IMR-90 (cell line): ENCODE measurements around the gene ZNF77.

Experiments used
- BHLHE40 ChIP-seq: fragments of 150-350 bp; IDR thresholded peaks from 2 replicates; pipeline ENCODE4 v1.6.1; 2016; ENCODE audit warnings: mild to moderate bottlenecking, low read depth, low read length
- CEBPB ChIP-seq: IDR thresholded peaks from 2 replicates; pipeline ENCODE4 v1.6.1; 2012; ENCODE audit warnings: low read depth, low read length, improper control_type of control experiment
- CTCF ChIP-seq: conservative IDR thresholded peaks from 2 replicates; pipeline ENCODE4 v1.5.1; 2012; ENCODE audit warnings: mild to moderate bottlenecking, low read depth, low read length, improper control_type of control experiment
- ELK1 ChIP-seq: fragments of 150-350 bp; IDR thresholded peaks from 2 replicates; pipeline ENCODE4 v1.6.1; 2016; ENCODE audit warnings: low read depth, mild to moderate bottlenecking, low read length, moderate library complexity, borderline replicate concordance
- FOS ChIP-seq: fragments of 150-350 bp; IDR thresholded peaks from 2 replicates; pipeline ENCODE4 v1.6.1; 2016; ENCODE audit warnings: low read depth, low read length
- MAFK ChIP-seq: IDR thresholded peaks from 2 replicates; pipeline ENCODE4 v1.6.1; 2012; ENCODE audit warnings: low read depth, low read length, improper control_type of control experiment
- MAZ ChIP-seq: IDR thresholded peaks from 2 replicates; pipeline ENCODE4 v1.6.1; 2012; ENCODE audit warnings: low read depth, mild to moderate bottlenecking, low read length, improper control_type of control experiment, moderate library complexity, borderline replicate concordance
- POLR2A ChIP-seq: IDR thresholded peaks from 2 replicates; pipeline ENCODE4 v1.6.1; 2012; ENCODE audit warnings: mild to moderate bottlenecking, low read depth, low read length
- RAD21 ChIP-seq: IDR thresholded peaks from 2 replicates; pipeline ENCODE4 v1.6.1; 2012; ENCODE audit warnings: low read length, improper control_type of control experiment
- RCOR1 ChIP-seq: IDR thresholded peaks from 2 replicates; pipeline ENCODE4 v1.6.1; 2012; ENCODE audit warnings: mild to moderate bottlenecking, low read length, improper control_type of control experiment; ENCODE audit not compliant: insufficient replicate concordance
- RFX5 ChIP-seq: IDR thresholded peaks from 2 replicates; pipeline ENCODE4 v1.8.0; 2012; ENCODE audit warnings: low read depth, mild to moderate bottlenecking, low read length, moderate library complexity
- SMC3 ChIP-seq: fragments of 150-350 bp; IDR thresholded peaks from 2 replicates; pipeline ENCODE4 v1.6.1; 2016; ENCODE audit warnings: low read depth, mild to moderate bottlenecking, antibody characterized with exemption, low read length, moderate library complexity
- USF2 ChIP-seq: fragments of 150-350 bp; IDR thresholded peaks from 2 replicates; pipeline ENCODE4 v1.6.1; 2017; ENCODE audit warnings: mild to moderate bottlenecking, antibody characterized with exemption, low read length, low read depth

- no peak for TF ChIP-seq CTCF
- peak; percentile 25; the same call in 1 of the 2 replicates for TF ChIP-seq CEBPB
- no peak for TF ChIP-seq RFX5
- TF ChIP-seq MAZ, result no peak
- TF ChIP-seq POLR2A, result no peak
- TF ChIP-seq USF2, result no peak
- TF ChIP-seq FOS, result no peak
- TF ChIP-seq MAFK, result no peak
- TF ChIP-seq RCOR1, result no peak
- no peak for TF ChIP-seq RAD21
- no peak for TF ChIP-seq SMC3
- TF ChIP-seq ELK1, result no peak
- TF ChIP-seq BHLHE40, result no peak
These were observed 21.8 kb downstream of the ZNF77 start for GRCh38 chr19:2922987-2923386.
